Natural killer cell treated with Interleukin-12 subunit alpha and Interleukin-12 subunit beta and Interleukin-15 and Interleukin-18, amount 100 ng/mL, for 72 hours (primary cell): Measurements from ENCODE around the gene TERT. TPM values are rescaled to one million over a fixed set of nuclear protein-coding genes. Genes with fewer than 3 reads are reported as not detected.
A peak's percentile ranks its signal among the peaks of the same experiment; 100 is the strongest.
"Not testable (repeated sequence)": the region's sequence is repeated elsewhere in the genome, so short reads cannot be mapped to it uniquely, and the experiment has no call there.

Source experiments
- ATAC-seq, 2 donors: fragments of 150-1000 bp; cut with Tn5 transposase in 1 of 2; sonication (Bioruptor Pico), chemical (Tn5 transposase) in 1 of 2; 2 replicates each; pipeline ENCODE4 v1.10.0; 2021
- DNase-seq: peaks from one replicate; pipeline ENCODE4 v3.0.0; 2022; ENCODE audit warnings: low spot score
- H3K27ac Mint-ChIP-seq, 2 donors: 1 replicate in 1 of 2; 2 replicates in 1 of 2; pipeline ENCODE4 v1.8.0; 2022; ENCODE audit warnings: mixed read lengths in 2 of 2, mild to moderate bottlenecking in 1 of 2, moderate library complexity in 1 of 2
- H3K27me3 Mint-ChIP-seq, 2 donors: 1 replicate in 1 of 2; 2 replicates in 1 of 2; pipeline ENCODE4 v1.8.0; 2022; ENCODE audit warnings: mixed read lengths in 2 of 2
- H3K36me3 Mint-ChIP-seq: one replicate; pipeline ENCODE4 v1.8.0; 2022; ENCODE audit warnings: mixed read lengths
- H3K4me1 Mint-ChIP-seq, 2 donors: 1 replicate in 1 of 2; 2 replicates in 1 of 2; pipeline ENCODE4 v1.8.0; 2022; ENCODE audit warnings: low read depth in 2 of 2, mixed read lengths in 2 of 2, mild to moderate bottlenecking in 1 of 2
- H3K4me3 Mint-ChIP-seq: one replicate; pipeline ENCODE4 v1.8.0; 2022; ENCODE audit warnings: mixed read lengths
- H3K9me3 Mint-ChIP-seq: 2 replicates; pipeline ENCODE4 v1.8.0; 2022; ENCODE audit warnings: mixed read lengths
- total RNA-seq, 2 donors: library from RNA; stranded (reverse); gene quantifications; one replicate each; pipeline ENCODE4 v1.2.3, GENCODE V29; 2022

The TERT gene
- total RNA-seq, 2 donors from 2014 or later: 1.3 TPM; not detected in 1

GRCh38 chr5:1336106-1336561 is 41.3 kb upstream of the TERT start:
- Mint-ChIP-seq H3K27ac (no peak overlapping the region), H3K9me3 (no peaks in the 10 kb centered on the region), H3K36me3 (peaks cover 3% of the 10 kb centered on the region), H3K27me3 (no peaks in the 10 kb centered on the region), H3K4me1 (peaks cover 0 to 7% of the 10 kb centered on the region in 2 donors), H3K4me3 (no peak overlapping the region)
- DNase-seq: peak; percentile 54
- no peak for ATAC-seq

DNA sequence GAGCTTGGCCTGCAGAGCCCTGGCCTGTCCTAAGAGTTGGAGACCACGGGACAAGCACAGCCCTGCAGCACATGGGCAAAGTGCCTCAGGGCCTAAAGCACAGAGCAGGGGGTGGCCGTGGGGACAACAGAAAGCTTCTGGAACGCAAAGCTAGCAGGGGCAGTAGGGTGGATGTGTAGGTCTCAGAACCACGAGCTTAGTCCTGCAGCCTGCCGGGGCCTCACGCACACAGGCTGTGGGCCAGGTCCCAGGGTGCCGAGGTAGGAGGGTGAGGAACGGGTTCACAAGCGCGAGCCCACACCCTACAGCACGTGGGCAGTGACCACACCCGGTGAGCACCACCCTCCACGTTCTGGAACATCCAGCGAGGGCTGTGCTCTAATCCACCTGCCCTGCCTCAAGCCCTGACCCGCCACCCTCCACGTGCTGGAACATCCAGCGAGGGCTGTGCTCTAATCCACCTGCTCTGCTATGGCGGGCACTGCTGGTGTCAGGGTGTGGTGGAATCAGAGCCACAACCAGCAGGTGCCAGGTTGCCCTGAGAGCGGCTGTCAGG is 40.8 kb upstream of the TERT start:
- no peaks in the 10 kb centered on the region for H3K9me3 Mint-ChIP-seq

GRCh38 chr5:1334831-1335539 is 40.1 kb upstream of the TERT start:
- Mint-ChIP-seq H3K4me3 (no peak overlapping the region), H3K9me3 (no peaks in the 10 kb centered on the region), H3K27me3 (no peaks in the 10 kb centered on the region), H3K27ac (no peak overlapping the region), H3K36me3 (no peaks in the 10 kb centered on the region), H3K4me1 (peaks cover 0 to 7% of the 10 kb centered on the region in 2 donors)
- DNase-seq (peak; percentile 55), ATAC-seq (no peak)

More for the DNA sequence above, 40.8 kb upstream of the TERT start:
- no peaks in the 10 kb centered on the region for H3K36me3 Mint-ChIP-seq
- H3K27ac Mint-ChIP-seq: no peak overlapping the region
- peak; percentile 49 for DNase-seq
- peak in 1 of 2 donors; percentile 38 for ATAC-seq
- H3K4me3 Mint-ChIP-seq: no peak overlapping the region
- H3K27me3 Mint-ChIP-seq: no peaks in the 10 kb centered on the region
- peaks cover 0 to 7% of the 10 kb centered on the region in 2 donors for H3K4me1 Mint-ChIP-seq

DNA sequence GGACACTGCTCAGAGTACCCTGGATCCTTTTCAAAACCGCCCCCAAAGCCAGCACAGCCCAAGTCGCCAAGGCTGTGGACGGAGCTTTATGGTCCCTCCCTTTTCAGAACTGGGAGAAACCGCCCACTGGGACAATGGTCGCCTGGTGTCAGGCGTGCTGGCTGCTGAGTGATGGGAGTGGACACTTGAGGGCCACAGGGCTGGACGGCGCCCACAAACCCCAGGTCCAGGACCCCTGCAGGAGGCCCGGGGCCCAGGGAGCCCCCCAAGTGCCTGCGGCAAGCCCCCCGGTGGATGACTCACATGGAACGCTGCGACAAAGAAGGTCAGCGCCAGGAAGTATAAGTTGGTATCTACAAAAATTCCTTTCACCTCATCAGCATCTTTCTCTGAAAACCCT is 39.1 kb upstream of the TERT start:
- peak; percentile 38 for DNase-seq
- Mint-ChIP-seq H3K4me3 (no peak overlapping the region), H3K4me1 (peaks cover 0 to 7% of the 10 kb centered on the region in 2 donors), H3K27me3 (no peaks in the 10 kb centered on the region), H3K36me3 (no peaks in the 10 kb centered on the region), H3K9me3 (no peaks in the 10 kb centered on the region), H3K27ac (no peak overlapping the region)
- ATAC-seq: no peak

DNA sequence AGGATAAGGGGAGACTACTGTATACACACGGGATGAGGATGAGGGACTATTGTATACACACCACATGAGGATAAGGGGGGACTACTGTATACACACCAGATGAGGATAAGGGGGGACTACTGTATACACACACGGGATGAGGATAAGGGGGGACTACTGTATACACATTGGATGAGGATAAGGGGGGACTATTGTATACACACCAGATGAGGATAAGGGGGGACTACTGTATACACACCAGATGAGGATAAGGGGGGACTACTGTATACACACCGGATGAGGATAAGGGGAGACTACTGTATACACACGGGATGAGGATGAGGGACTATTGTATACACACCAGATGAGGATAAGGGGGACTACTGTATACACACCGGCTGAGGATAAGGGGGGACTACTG is 38.4 kb upstream of the TERT start:
- peaks cover 6 to 12% of the 10 kb centered on the region in 2 donors for H3K4me1 Mint-ChIP-seq
- H3K36me3 Mint-ChIP-seq, H3K27ac Mint-ChIP-seq, H3K4me3 Mint-ChIP-seq, ATAC-seq, H3K9me3 Mint-ChIP-seq, H3K27me3 Mint-ChIP-seq: not testable (repeated sequence)
- DNase-seq: peak; percentile 29

GRCh38 chr5:1332461-1333001 is 37.7 kb upstream of the TERT start:
- Mint-ChIP-seq H3K9me3 (no peaks in the 10 kb centered on the region), H3K4me3 (no peak overlapping the region), H3K27ac (no peak overlapping the region), H3K36me3 (no peaks in the 10 kb centered on the region), H3K4me1 (peaks cover 6 to 16% of the 10 kb centered on the region in 2 donors), H3K27me3 (no peaks in the 10 kb centered on the region)
- ATAC-seq: no peak
- DNase-seq: peak; percentile 44

- no peaks in the 10 kb centered on the region for H3K27me3 Mint-ChIP-seq
- peaks cover 6 to 21% of the 10 kb centered on the region in 2 donors for H3K4me1 Mint-ChIP-seq
- no peaks in the 10 kb centered on the region for H3K36me3 Mint-ChIP-seq
- no peak overlapping the region for H3K4me3 Mint-ChIP-seq
- ATAC-seq (no peak), DNase-seq (peak; percentile 38)
- H3K27ac Mint-ChIP-seq: no peak overlapping the region
- H3K9me3 Mint-ChIP-seq: no peaks in the 10 kb centered on the region
Observed at GRCh38 chr5:1331861-1332405, 37.1 kb upstream of the TERT start.

DNA sequence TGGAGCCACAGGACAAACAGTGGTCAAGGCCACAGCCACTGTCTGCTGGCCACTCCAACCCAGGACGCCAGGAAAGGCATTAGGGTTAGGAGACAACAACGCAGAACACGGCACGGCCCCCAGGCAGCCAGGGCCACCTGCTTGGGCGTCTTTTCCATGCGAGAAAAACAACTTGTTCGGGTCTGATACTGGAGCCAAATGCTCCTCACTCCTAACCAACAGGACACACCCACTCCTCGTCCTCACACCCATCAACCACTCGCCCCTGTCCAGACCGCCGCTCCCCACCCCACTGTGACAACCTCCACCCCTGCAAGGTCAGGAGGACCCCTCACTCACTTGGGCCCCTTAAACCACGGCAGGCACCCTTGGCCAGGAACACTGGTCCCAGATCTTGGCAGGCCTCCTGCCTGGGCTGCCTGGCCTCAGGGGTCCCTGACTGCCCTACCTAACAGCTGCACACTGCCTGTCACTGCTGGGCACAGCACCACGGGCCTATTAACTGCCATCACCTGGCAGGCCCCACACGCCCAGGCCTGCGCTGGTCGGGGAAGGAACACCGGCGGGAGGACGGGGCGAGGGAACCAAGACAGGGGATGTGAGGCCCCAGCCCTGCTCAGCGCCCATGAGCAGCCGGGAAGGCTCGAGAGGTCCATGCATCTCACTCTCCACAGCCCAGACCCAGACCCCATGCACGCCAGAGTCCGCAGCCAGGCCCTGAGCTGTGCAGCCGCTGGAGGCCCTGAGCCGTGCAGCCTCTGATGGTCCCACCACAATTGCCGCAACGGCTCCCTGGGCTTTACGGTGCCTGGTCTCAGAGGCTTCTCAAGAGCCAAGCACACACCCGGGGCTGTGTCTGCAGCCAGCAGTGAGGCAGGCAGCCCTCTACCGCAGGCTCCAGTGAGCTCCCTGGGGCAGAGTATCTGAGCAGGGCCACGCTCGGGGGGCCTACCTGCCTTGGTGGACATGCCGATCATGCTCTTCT is 36.3 kb upstream of the TERT start:
- Mint-ChIP-seq H3K4me3 (no peak overlapping the region), H3K27ac (no peak overlapping the region), H3K27me3 (no peaks in the 10 kb centered on the region), H3K36me3 (peaks cover 5% of the 10 kb centered on the region), H3K4me1 (peaks cover 13 to 21% of the 10 kb centered on the region in 2 donors), H3K9me3 (no peaks in the 10 kb centered on the region)
- DNase-seq (peak; percentile 54), ATAC-seq (peak; percentile 19 to 50)

DNA sequence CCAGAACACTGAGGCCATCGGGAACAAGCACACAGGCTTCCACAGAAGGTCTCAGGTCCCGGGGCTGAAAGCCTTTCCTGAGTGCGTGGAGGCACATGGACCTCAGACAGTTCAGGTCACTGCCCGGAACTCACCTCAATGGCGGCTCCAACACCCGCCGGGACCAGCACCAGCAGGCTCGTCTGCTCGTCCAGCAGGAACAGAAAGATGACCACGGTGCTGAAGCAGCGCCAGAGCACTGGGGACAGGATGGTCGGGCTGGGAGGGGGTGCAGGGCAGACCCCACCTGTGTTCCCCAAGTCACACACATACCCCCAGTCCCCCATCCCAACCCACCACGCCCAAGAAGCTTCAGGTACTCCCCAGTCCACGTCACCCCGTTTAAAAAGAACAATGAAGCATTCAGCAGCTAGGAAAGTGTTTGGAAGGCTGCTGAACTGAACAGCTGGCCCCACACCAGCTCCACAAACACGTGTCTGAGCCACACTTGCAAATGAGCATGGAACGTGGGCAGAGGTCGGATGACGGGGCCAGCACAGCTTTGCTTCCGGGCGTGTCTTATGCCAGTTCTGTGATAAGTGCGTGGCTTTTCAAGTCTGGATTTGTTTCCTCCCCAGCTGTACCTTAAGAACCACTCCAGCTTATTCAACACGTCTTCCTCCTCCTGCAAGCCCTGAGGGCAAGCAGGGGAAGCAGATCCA is 35.4 kb upstream of the TERT start:
- H3K9me3 Mint-ChIP-seq: no peaks in the 10 kb centered on the region
- peaks cover 15 to 22% of the 10 kb centered on the region in 2 donors for H3K4me1 Mint-ChIP-seq
- no peaks in the 10 kb centered on the region for H3K27me3 Mint-ChIP-seq
- H3K36me3 Mint-ChIP-seq: peaks cover 7% of the 10 kb centered on the region
- no peak overlapping the region for H3K27ac Mint-ChIP-seq
- H3K4me3 Mint-ChIP-seq: no peak overlapping the region
- peak; percentile 60 for DNase-seq
- peak in 1 of 2 donors; percentile 31 for ATAC-seq

DNA sequence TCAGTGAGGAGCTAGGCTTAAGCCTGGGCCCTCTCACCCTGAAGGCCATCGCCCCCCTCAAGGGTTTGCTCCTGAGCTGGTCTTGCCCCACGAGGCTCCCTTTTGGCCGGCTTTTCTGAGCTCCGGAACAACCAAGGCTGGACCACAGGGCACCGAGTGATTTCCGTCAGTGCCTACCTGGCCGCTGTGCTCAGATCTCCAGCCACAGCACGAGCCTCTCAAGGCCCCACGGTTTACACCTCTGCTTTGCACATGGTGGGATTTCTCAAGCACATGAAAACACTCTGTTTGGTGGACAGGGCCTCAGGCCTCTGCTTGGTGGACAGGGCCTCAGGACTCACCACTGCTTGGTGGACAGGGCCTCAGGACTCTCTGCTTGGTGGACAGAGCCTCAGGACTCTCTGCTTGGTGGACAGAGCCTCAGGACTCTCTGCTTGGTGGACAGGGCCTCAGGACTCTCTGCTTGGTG is 34.3 kb upstream of the TERT start:
- H3K9me3 Mint-ChIP-seq: no peaks in the 10 kb centered on the region
- H3K27me3 Mint-ChIP-seq: no peaks in the 10 kb centered on the region
- no peak overlapping the region for H3K27ac Mint-ChIP-seq
- no peak for DNase-seq
- no peak overlapping the region for H3K4me3 Mint-ChIP-seq
- H3K4me1 Mint-ChIP-seq: peaks cover 15 to 22% of the 10 kb centered on the region in 2 donors
- H3K36me3 Mint-ChIP-seq: peaks cover 7% of the 10 kb centered on the region
- ATAC-seq: no peak

- not testable (repeated sequence) for ATAC-seq, H3K27me3 Mint-ChIP-seq, H3K27ac Mint-ChIP-seq, H3K9me3 Mint-ChIP-seq, H3K4me3 Mint-ChIP-seq
- peak; percentile 18 for DNase-seq
- peaks cover 12% of the 10 kb centered on the region for H3K36me3 Mint-ChIP-seq
- peaks cover 15 to 22% of the 10 kb centered on the region in 2 donors for H3K4me1 Mint-ChIP-seq
Observed at GRCh38 chr5:1328237-1329110, 33.6 kb upstream of the TERT start.
